Measurements from ENCODE around the gene FAM228A.

- TF ChIP-seq CTCF (tag by site-specific recombination; IDR thresholded peaks at IDR 0.05) (no peak), ZNF692 (tag by site-specific recombination; IDR thresholded peaks at IDR 0.05) (no peak), ZSCAN18 (tag by site-specific recombination; IDR thresholded peaks at IDR 0.05) (no peak), PRDM4 (tag by site-specific recombination; IDR thresholded peaks at IDR 0.05) (no peak), ZNF785 (tag by site-specific recombination; IDR thresholded peaks at IDR 0.05) (no peak)
Measured at GRCh38 chr2:24176326-24176725, 1.5 kb downstream of the FAM228A start.

Data from HEK293 (cell line).